Skeletal muscle tissue (tissue), 4 donors: ENCODE results near the gene SFMBT2. TPM values are rescaled to one million over a fixed set of nuclear protein-coding genes. Genes with fewer than 3 reads are reported as not detected.

ENCODE experiments used
- H3K27ac ChIP-seq: one replicate; pipeline ENCODE4 v1.7.0; 2013; ENCODE audit warnings: mild to moderate bottlenecking, low read depth, low read length, inconsistent platforms
- H3K27me3 ChIP-seq, 3 donors: one replicate each; pipeline ENCODE4 v1.7.0; 2013; ENCODE audit warnings: low read length in 3 of 3; ENCODE audit not compliant: control insufficient read depth in 3 of 3, insufficient read depth in 3 of 3
- H3K36me3 ChIP-seq, 3 donors: one replicate each; pipeline ENCODE4 v1.7.0; 2013; ENCODE audit warnings: low read length in 3 of 3; ENCODE audit not compliant: control insufficient read depth in 3 of 3, insufficient read depth in 3 of 3
- H3K4me1 ChIP-seq, 3 donors: one replicate each; pipeline ENCODE4 v1.7.0; 2013; ENCODE audit warnings: low read length in 3 of 3, mild to moderate bottlenecking in 3 of 3; ENCODE audit not compliant: control insufficient read depth in 3 of 3, insufficient read depth in 3 of 3
- H3K4me3 ChIP-seq, 3 donors: one replicate each; pipeline ENCODE4 v1.7.0; 2013; ENCODE audit warnings: low read length in 3 of 3
- H3K9ac ChIP-seq, 3 donors: one replicate each; pipeline ENCODE4 v1.7.0; 2013; ENCODE audit warnings: low read length in 3 of 3, mild to moderate bottlenecking in 3 of 3, moderate library complexity in 2 of 3, low read depth in 1 of 3
- H3K9me3 ChIP-seq, 3 donors: one replicate each; pipeline ENCODE4 v1.7.0; 2013; ENCODE audit warnings: low read length in 3 of 3; ENCODE audit not compliant: control insufficient read depth in 3 of 3
- total RNA-seq: library from RNA; depleted of rRNA; stranded (reverse); fragments of >200 nt; gene quantifications from one replicate; pipeline ENCODE4 v1.2.3, GENCODE V29; 2014
- donor health status: Osteomylitis.

SFMBT2 gene
- total RNA-seq, 1 donor from 2014 or later = 12.5 TPM

GRCh38 chr10:7159517-7159916 is 251.3 kb downstream of the SFMBT2 start:
- no peak overlapping the region for H3K27ac ChIP-seq
- no peaks in the 10 kb centered on the region for H3K9me3 ChIP-seq
- H3K9ac ChIP-seq = no peak overlapping the region
- no peaks in the 10 kb centered on the region for H3K27me3 ChIP-seq
- H3K4me1 ChIP-seq = no peaks in the 10 kb centered on the region
- no peak overlapping the region for H3K4me3 ChIP-seq
- H3K36me3 ChIP-seq = peaks cover 13 to 26% (median 20%) of the 10 kb centered on the region in 3 donors

GRCh38 chr10:7157091-7157490 is 253.7 kb downstream of the SFMBT2 start:
- Histone ChIP-seq H3K36me3 (peaks cover 2 to 14% (median 13%) of the 10 kb centered on the region in 3 donors), H3K4me3 (no peak overlapping the region), H3K9me3 (no peaks in the 10 kb centered on the region), H3K27ac (no peak overlapping the region), H3K9ac (no peak overlapping the region), H3K4me1 (no peaks in the 10 kb centered on the region), H3K27me3 (no peaks in the 10 kb centered on the region)

GRCh38 chr10:7153750-7154149 is 257.1 kb downstream of the SFMBT2 start:
- H3K9me3 ChIP-seq = no peaks in the 10 kb centered on the region
- H3K4me1 ChIP-seq = no peaks in the 10 kb centered on the region
- H3K9ac ChIP-seq = no peak overlapping the region
- H3K27me3 ChIP-seq = peaks cover 0 to 12% (median 0%) of the 10 kb centered on the region in 3 donors
- no peaks in the 10 kb centered on the region for H3K36me3 ChIP-seq
- H3K4me3 ChIP-seq = no peak overlapping the region
- no peak overlapping the region for H3K27ac ChIP-seq

GRCh38 chr10:7152982-7153381 is 257.9 kb downstream of the SFMBT2 start:
- Histone ChIP-seq H3K9ac (no peak overlapping the region), H3K36me3 (no peaks in the 10 kb centered on the region), H3K4me3 (no peak overlapping the region), H3K9me3 (no peaks in the 10 kb centered on the region), H3K27ac (no peak overlapping the region), H3K27me3 (peaks cover 0 to 18% (median 6%) of the 10 kb centered on the region in 3 donors), H3K4me1 (no peaks in the 10 kb centered on the region)

- Histone ChIP-seq H3K27me3 (peaks cover 0 to 19% (median 6%) of the 10 kb centered on the region in 3 donors), H3K4me3 (no peak overlapping the region), H3K36me3 (no peaks in the 10 kb centered on the region), H3K4me1 (no peaks in the 10 kb centered on the region), H3K9me3 (no peaks in the 10 kb centered on the region), H3K9ac (no peak overlapping the region), H3K27ac (no peak overlapping the region)
These were observed 258.5 kb downstream of the SFMBT2 start for GRCh38 chr10:7152341-7152740.

GRCh38 chr10:7151538-7151937 is 259.3 kb downstream of the SFMBT2 start:
- H3K27me3 ChIP-seq = peaks cover 0 to 22% (median 6%) of the 10 kb centered on the region in 3 donors
- no peaks in the 10 kb centered on the region for H3K4me1 ChIP-seq
- no peak overlapping the region for H3K27ac ChIP-seq
- H3K9me3 ChIP-seq = no peaks in the 10 kb centered on the region
- H3K9ac ChIP-seq = no peak overlapping the region
- no peak overlapping the region for H3K4me3 ChIP-seq
- no peaks in the 10 kb centered on the region for H3K36me3 ChIP-seq

GRCh38 chr10:7150349-7150748 is 260.5 kb downstream of the SFMBT2 start:
- no peak overlapping the region for H3K4me3 ChIP-seq
- no peak overlapping the region for H3K27ac ChIP-seq
- H3K9me3 ChIP-seq = no peaks in the 10 kb centered on the region
- no peak overlapping the region for H3K9ac ChIP-seq
- no peaks in the 10 kb centered on the region for H3K36me3 ChIP-seq
- no peaks in the 10 kb centered on the region for H3K4me1 ChIP-seq
- H3K27me3 ChIP-seq = peaks cover 0 to 22% (median 6%) of the 10 kb centered on the region in 3 donors

- H3K4me3 ChIP-seq = no peak overlapping the region
- H3K27me3 ChIP-seq = peaks cover 0 to 18% (median 6%) of the 10 kb centered on the region in 3 donors
- no peaks in the 10 kb centered on the region for H3K4me1 ChIP-seq
These were observed 264.6 kb downstream of the SFMBT2 start for GRCh38 chr10:7146189-7146588.

GRCh38 chr10:7136016-7136415 is 274.8 kb downstream of the SFMBT2 start:
- no peaks in the 10 kb centered on the region for H3K4me1 ChIP-seq
- H3K27ac ChIP-seq = no peak overlapping the region
- H3K9ac ChIP-seq = no peak overlapping the region
- H3K27me3 ChIP-seq = peaks cover 5 to 13% (median 7%) of the 10 kb centered on the region in 3 donors
- no peaks in the 10 kb centered on the region for H3K36me3 ChIP-seq
- no peak overlapping the region for H3K4me3 ChIP-seq
- no peaks in the 10 kb centered on the region for H3K9me3 ChIP-seq

More at GRCh38 chr10:7146189-7146588, 264.6 kb downstream of the SFMBT2 start:
- Histone ChIP-seq H3K36me3 (no peaks in the 10 kb centered on the region), H3K27ac (no peak overlapping the region), H3K9me3 (no peaks in the 10 kb centered on the region), H3K9ac (no peak overlapping the region)

- no peak overlapping the region for H3K27ac ChIP-seq
- H3K27me3 ChIP-seq = peaks cover 5 to 13% (median 7%) of the 10 kb centered on the region in 3 donors
- no peaks in the 10 kb centered on the region for H3K36me3 ChIP-seq
- no peaks in the 10 kb centered on the region for H3K9me3 ChIP-seq
- H3K9ac ChIP-seq = no peak overlapping the region
- no peaks in the 10 kb centered on the region for H3K4me1 ChIP-seq
- H3K4me3 ChIP-seq = no peak overlapping the region
These were observed 275.6 kb downstream of the SFMBT2 start for GRCh38 chr10:7135188-7135587.
